IMR-90 (cell line): Measurements from ENCODE around the gene SDHAF1.

Source experiments
- CTCF ChIP-seq: conservative IDR thresholded peaks from 2 replicates; pipeline ENCODE4 v1.5.1; 2012; ENCODE audit warnings: mild to moderate bottlenecking, low read depth, low read length, improper control_type of control experiment
- MAZ ChIP-seq: IDR thresholded peaks from 2 replicates; pipeline ENCODE4 v1.6.1; 2012; ENCODE audit warnings: low read depth, mild to moderate bottlenecking, low read length, improper control_type of control experiment, moderate library complexity, borderline replicate concordance
- POLR2A ChIP-seq: IDR thresholded peaks from 2 replicates; pipeline ENCODE4 v1.6.1; 2012; ENCODE audit warnings: mild to moderate bottlenecking, low read depth, low read length
- RCOR1 ChIP-seq: IDR thresholded peaks from 2 replicates; pipeline ENCODE4 v1.6.1; 2012; ENCODE audit warnings: mild to moderate bottlenecking, low read length, improper control_type of control experiment; ENCODE audit not compliant: insufficient replicate concordance
- TF ChIP-seq, protein P1 (sequence below): fragments of 150-350 bp; IDR thresholded peaks from 2 replicates; pipeline ENCODE4 v1.6.1; 2017; ENCODE audit warnings: mild to moderate bottlenecking, antibody characterized with exemption, low read length, low read depth

GRCh38 chr19:36023432-36023831, 28.4 kb downstream of the SDHAF1 start:
- no peak for TF ChIP-seq CTCF
- TF ChIP-seq, protein P1, sequence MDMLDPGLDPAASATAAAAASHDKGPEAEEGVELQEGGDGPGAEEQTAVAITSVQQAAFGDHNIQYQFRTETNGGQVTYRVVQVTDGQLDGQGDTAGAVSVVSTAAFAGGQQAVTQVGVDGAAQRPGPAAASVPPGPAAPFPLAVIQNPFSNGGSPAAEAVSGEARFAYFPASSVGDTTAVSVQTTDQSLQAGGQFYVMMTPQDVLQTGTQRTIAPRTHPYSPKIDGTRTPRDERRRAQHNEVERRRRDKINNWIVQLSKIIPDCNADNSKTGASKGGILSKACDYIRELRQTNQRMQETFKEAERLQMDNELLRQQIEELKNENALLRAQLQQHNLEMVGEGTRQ, result no peak
- TF ChIP-seq POLR2A, result no peak
- no peak for TF ChIP-seq RCOR1
- TF ChIP-seq MAZ, result no peak
